IMR-90 (cell line): ENCODE measurements around the gene GPR149.

Experiments used
- MXI1 ChIP-seq: IDR thresholded peaks from 2 replicates; pipeline ENCODE4 v1.6.1; 2012; ENCODE audit warnings: low read depth, mild to moderate bottlenecking, low read length, moderate library complexity, borderline replicate concordance
- RFX5 ChIP-seq: IDR thresholded peaks from 2 replicates; pipeline ENCODE4 v1.8.0; 2012; ENCODE audit warnings: low read depth, mild to moderate bottlenecking, low read length, moderate library complexity

- TF ChIP-seq RFX5, result no peak
- TF ChIP-seq MXI1, result no peak
Measured at GRCh38 chr3:154304936-154305335, 125.1 kb downstream of the GPR149 start.
